ENCODE results near the gene HIP1R. TPM values are rescaled to one million over a fixed set of nuclear protein-coding genes. Genes with fewer than 3 reads are reported as not detected.

The HIP1R gene
- total and polyA plus RNA-seq, 2 of the 13 experiments (the other 11 are each of a cell fraction or from before 2014, with no cell fraction given), result 18.4 to 25.5 TPM

- Histone ChIP-seq H3K4me1 (ENCODE audit: insufficient read depth, low read length) (peaks cover 76% of the 10 kb centered on the region), H3K27me3 (ENCODE audit: control insufficient read depth in 1 of 2, insufficient read depth in 2 of 2, low read length in 2 of 2) (no peaks in the 10 kb centered on the region), H2AFZ (ENCODE audit: low read length) (no peak overlapping the region), H4K20me1 (ENCODE audit: insufficient read depth, low read length) (no peaks in the 10 kb centered on the region), H3K4me2 (ENCODE audit: low read depth, low read length) (peak overlapping the region; percentile 55), H3K9me3 (ENCODE audit: low read length) (no peaks in the 10 kb centered on the region), H3K27ac (ENCODE audit: extremely low read length, insufficient read depth, low read length) (peak overlapping the region; percentile 66), H3K4me3 (replicated peaks in 1 of 3; ENCODE audit: insufficient read depth in 1 of 3, low read depth in 2 of 3, low read length in 3 of 3) (peak overlapping the region in 1 of 3 experiments; percentile 31; a peak in 2 of 6 replicates), H3K36me3 (replicated peaks in 1 of 2; ENCODE audit: control insufficient read depth in 1 of 2, insufficient read depth in 2 of 2, low read length in 2 of 2) (peaks cover 0 to 1% of the 10 kb centered on the region in 2 experiments; a peak in 1 of 5 replicates), H3K79me2 (ENCODE audit: insufficient read depth, low read length) (no peaks in the 10 kb centered on the region), H3K9ac (ENCODE audit: insufficient read depth, low read depth, low read length) (no peak overlapping the region; the same call in none of the 2 replicates)
- ChIA-PET POLR2A (interaction anchor here (0.7 to 1.5 kb wide), 4 partner anchors 69 to 370 kb away, joined by 3 to 5 read pairs (median 4); partner anchors contain the start of genes ABCB9, MPHOSPH9 and MTRFR), CTCF (ENCODE audit: low intra/inter-chr PET ratio, low total read pairs) (no interaction called here)
- no peak for FAIRE-seq
- in situ Hi-C loops (cut with HindIII; ENCODE audit: extremely low pct_ligation_motif_present, low pct_unique_long_range_greater_than_20kb), result loop anchor here (25.0 kb wide), 1 partner anchor 374 kb away; the partner anchor contains the start of genes MPHOSPH9 and MTRFR
- 49% methylated on average over 4 of the region's 12 CpGs for WGBS (ENCODE audit: low lambda C conversion rate)
- intact Hi-C loops (cut with micrococcal nuclease; ENCODE audit: unreplicated experiment), result no loop called here
- DNase-seq (ENCODE audit: low spot score), result peak; percentile 78
- no TSS peak for BruUV-seq (replicated peaks)
- ATAC-seq, result peak; percentile 50
- TF ChIP-seq USF2 (IDR thresholded peaks at IDR 0.05; ENCODE audit: low read depth, low read length), result peak; percentile 70
- peak; percentile 68; the same call in 1 of the 2 replicates for TF ChIP-seq USF2 (CRISPR knock-in tag; IDR thresholded peaks at IDR 0.05; ENCODE audit: borderline replicate concordance)
- no peak for TF ChIP-seq FOXO1 (CRISPR knock-in tag; IDR thresholded peaks at IDR 0.05)
- TF ChIP-seq ZNF768 (CRISPR knock-in tag; IDR thresholded peaks at IDR 0.05), result no peak
- TF ChIP-seq HHEX (CRISPR knock-in tag; IDR thresholded peaks at IDR 0.05), result no peak
- TF ChIP-seq CSRNP1 (CRISPR knock-in tag; IDR thresholded peaks at IDR 0.05), result no peak
- TF ChIP-seq PHF20 (CRISPR knock-in tag; IDR thresholded peaks at IDR 0.05), result no peak
- no peak for TF ChIP-seq ZNF569 (CRISPR knock-in tag; IDR thresholded peaks at IDR 0.05; ENCODE audit: borderline replicate concordance)
- no peak for TF ChIP-seq E2F5 (CRISPR knock-in tag; conservative IDR thresholded peaks at IDR 0.05)
- no peak for TF ChIP-seq RNF219 (CRISPR knock-in tag; IDR thresholded peaks at IDR 0.05)
- TF ChIP-seq SETDB1 (CRISPR knock-in tag; IDR thresholded peaks at IDR 0.05; ENCODE audit: borderline replicate concordance), result no peak
- no peak for TF ChIP-seq ZMYM3 (CRISPR knock-in tag; IDR thresholded peaks at IDR 0.05)
- no peak for TF ChIP-seq MIER2 (CRISPR knock-in tag; IDR thresholded peaks at IDR 0.05)
- TF ChIP-seq ZNF557 (CRISPR knock-in tag; IDR thresholded peaks at IDR 0.05), result no peak
- TF ChIP-seq CTCF (CRISPR knock-in tag; IDR thresholded peaks at IDR 0.05), result peak; percentile 3; the same call in 1 of the 2 replicates
Observed at GRCh38 chr12:122862872-122863701, 27.8 kb downstream of the HIP1R start.

All from HepG2 (cell line).